DND-41 (cell line): ENCODE measurements around the gene MYOD1.

ENCODE experiments used
- ATAC-seq: fragments of 200-7000 bp; cut with Tn5 transposase; 3 replicates; pipeline ENCODE4 v1.9.1; 2021; ENCODE audit warnings: low read depth; ENCODE audit not compliant: insufficient read depth
- DNase-seq: peaks from one replicate; pipeline ENCODE4 v3.0.0-alpha.2; 2020
- H2AFZ ChIP-seq: 2 replicates; pipeline ENCODE4 v1.6.0; 2012; ENCODE audit warnings: low read depth, low read length
- H3K27ac ChIP-seq: 2 replicates; pipeline ENCODE4 v1.5.1; 2012; ENCODE audit warnings: low read length, inconsistent platforms
- H3K27me3 ChIP-seq: fragments of 200-600 bp; sonication (generic); 2 replicates; pipeline ENCODE4 v1.6.0; 2012; ENCODE audit warnings: low read length, mild to moderate bottlenecking, inconsistent platforms; ENCODE audit not compliant: insufficient read depth, poor library complexity
- H3K36me3 ChIP-seq: 2 replicates; pipeline ENCODE4 v1.5.1; 2012; ENCODE audit warnings: low read length, inconsistent platforms; ENCODE audit not compliant: insufficient read depth
- H3K4me1 ChIP-seq: 2 replicates; pipeline ENCODE4 v1.5.1; 2012; ENCODE audit warnings: mild to moderate bottlenecking, low read length; ENCODE audit not compliant: insufficient read depth
- H3K4me2 ChIP-seq: 2 replicates; pipeline ENCODE4 v1.6.0; 2012; ENCODE audit warnings: mild to moderate bottlenecking, moderate library complexity, low read length, inconsistent platforms; ENCODE audit not compliant: insufficient read depth
- H3K4me3 ChIP-seq, 2 experiments: fragments of 200-600 bp in 1 of 2; shearing (Covaris generic) in 1 of 2; 2 replicates each; pipeline ENCODE4 v1.5.1; 2012 to 2016; ENCODE audit warnings: inconsistent platforms in 2 of 2, low read length in 2 of 2, mild to moderate bottlenecking in 2 of 2, low read depth in 1 of 2, moderate library complexity in 1 of 2
- H3K79me2 ChIP-seq: 2 replicates; pipeline ENCODE4 v1.6.0; 2012; ENCODE audit warnings: low read length, inconsistent platforms; ENCODE audit not compliant: insufficient read depth
- H3K9ac ChIP-seq: 2 replicates; pipeline ENCODE4 v1.6.0; 2012; ENCODE audit warnings: low read depth, mild to moderate bottlenecking, inconsistent platforms, low read length, moderate library complexity
- H3K9me3 ChIP-seq: 2 replicates; pipeline ENCODE4 v1.5.1; 2012; ENCODE audit warnings: low read length, moderate library complexity, mild to moderate bottlenecking, inconsistent platforms; ENCODE audit not compliant: insufficient read depth, severe bottlenecking
- H4K20me1 ChIP-seq: 2 replicates; pipeline ENCODE4 v1.6.0; 2012; ENCODE audit warnings: low read length; ENCODE audit not compliant: insufficient read depth
- CTCF ChIP-seq: IDR thresholded peaks from 2 replicates; pipeline ENCODE4 v1.5.1; 2012; ENCODE audit warnings: borderline replicate concordance, low read length, moderate library complexity, mild to moderate bottlenecking; ENCODE audit not compliant: poor library complexity, severe bottlenecking; ENCODE audit errors: extremely low read depth
- EZH2 ChIP-seq: IDR thresholded peaks from 3 replicates; pipeline ENCODE4 v1.6.1; 2012; ENCODE audit warnings: borderline replicate concordance, low read depth, mild to moderate bottlenecking, moderate library complexity, low read length, inconsistent platforms; ENCODE audit not compliant: severe bottlenecking

The MYOD1 gene

GRCh38 chr11:17719938-17720795, 796 bp downstream of the MYOD1 start:
- ATAC-seq (no peak), DNase-seq (no peak)
- H3K9ac ChIP-seq = no peak overlapping the region
- no peaks in the 10 kb centered on the region for H3K9me3 ChIP-seq
- no peak overlapping the region for H2AFZ ChIP-seq
- no peak overlapping the region for H3K27ac ChIP-seq
- peaks cover 17% of the 10 kb centered on the region for H3K27me3 ChIP-seq
- H3K4me3 ChIP-seq = no peak overlapping the region
- no peak for TF ChIP-seq CTCF
- no peak for TF ChIP-seq EZH2
- no peaks in the 10 kb centered on the region; the same call in 1 of the 2 replicates for H4K20me1 ChIP-seq
- H3K79me2 ChIP-seq = no peaks in the 10 kb centered on the region
- H3K4me2 ChIP-seq = no peak overlapping the region
- no peaks in the 10 kb centered on the region for H3K36me3 ChIP-seq
- H3K4me1 ChIP-seq = no peaks in the 10 kb centered on the region

DNA sequence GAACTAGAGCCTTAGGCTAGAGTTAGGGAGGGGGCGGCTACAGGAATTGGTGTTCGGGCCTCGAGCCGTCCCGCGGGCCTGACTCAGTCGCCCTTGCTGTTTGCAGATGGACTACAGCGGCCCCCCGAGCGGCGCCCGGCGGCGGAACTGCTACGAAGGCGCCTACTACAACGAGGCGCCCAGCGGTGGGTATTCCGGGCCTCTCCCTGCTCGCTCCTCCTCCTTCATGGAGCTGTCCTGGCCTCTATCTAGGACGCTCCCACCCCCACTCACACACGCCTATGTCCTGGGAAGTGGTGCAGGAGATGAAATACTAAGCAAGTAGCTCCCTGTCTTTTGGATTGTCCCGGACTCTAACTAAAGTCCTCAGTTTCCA, 1.4 kb downstream of the MYOD1 start:
- Histone ChIP-seq H3K36me3 (no peaks in the 10 kb centered on the region), H4K20me1 (no peaks in the 10 kb centered on the region; the same call in 1 of the 2 replicates), H3K4me3 (no peak overlapping the region), H3K9ac (no peak overlapping the region), H3K27me3 (peaks cover 15% of the 10 kb centered on the region), H3K4me2 (no peak overlapping the region), H3K79me2 (no peaks in the 10 kb centered on the region), H2AFZ (no peak overlapping the region), H3K9me3 (no peaks in the 10 kb centered on the region), H3K4me1 (no peaks in the 10 kb centered on the region), H3K27ac (no peak overlapping the region)
- no peak for TF ChIP-seq EZH2
- no peak for TF ChIP-seq CTCF
- no peak for ATAC-seq
- DNase-seq = no peak

DNA sequence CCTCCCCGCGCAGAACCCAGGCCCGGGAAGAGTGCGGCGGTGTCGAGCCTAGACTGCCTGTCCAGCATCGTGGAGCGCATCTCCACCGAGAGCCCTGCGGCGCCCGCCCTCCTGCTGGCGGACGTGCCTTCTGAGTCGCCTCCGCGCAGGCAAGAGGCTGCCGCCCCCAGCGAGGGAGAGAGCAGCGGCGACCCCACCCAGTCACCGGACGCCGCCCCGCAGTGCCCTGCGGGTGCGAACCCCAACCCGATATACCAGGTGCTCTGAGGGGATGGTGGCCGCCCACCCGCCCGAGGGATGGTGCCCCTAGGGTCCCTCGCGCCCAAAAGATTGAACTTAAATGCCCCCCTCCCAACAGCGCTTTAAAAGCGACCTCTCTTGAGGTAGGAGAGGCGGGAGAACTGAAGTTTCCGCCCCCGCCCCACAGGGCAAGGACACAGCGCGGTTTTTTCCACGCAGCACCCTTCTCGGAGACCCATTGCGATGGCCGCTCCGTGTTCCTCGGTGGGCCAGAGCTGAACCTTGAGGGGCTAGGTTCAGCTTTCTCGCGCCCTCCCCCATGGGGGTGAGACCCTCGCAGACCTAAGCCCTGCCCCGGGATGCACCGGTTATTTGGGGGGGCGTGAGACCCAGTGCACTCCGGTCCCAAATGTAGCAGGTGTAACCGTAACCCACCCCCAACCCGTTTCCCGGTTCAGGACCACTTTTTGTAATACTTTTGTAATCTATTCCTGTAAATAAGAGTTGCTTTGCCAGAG, 2.0 kb downstream of the MYOD1 start:
- Histone ChIP-seq H3K9me3 (no peaks in the 10 kb centered on the region), H3K36me3 (no peaks in the 10 kb centered on the region), H3K9ac (no peak overlapping the region), H2AFZ (no peak overlapping the region), H3K27me3 (peaks cover 13% of the 10 kb centered on the region), H3K27ac (no peak overlapping the region), H3K4me2 (no peak overlapping the region), H3K4me3 (no peak overlapping the region), H3K79me2 (no peaks in the 10 kb centered on the region), H4K20me1 (no peaks in the 10 kb centered on the region; the same call in 1 of the 2 replicates), H3K4me1 (no peaks in the 10 kb centered on the region)
- no peak for TF ChIP-seq EZH2
- TF ChIP-seq CTCF = no peak
- ATAC-seq (no peak), DNase-seq (no peak)
